Neural progenitor cell (in vitro differentiated cells): ENCODE data around the gene LDB2. TPM values are rescaled to one million over a fixed set of nuclear protein-coding genes. Genes with fewer than 3 reads are reported as not detected.

ENCODE experiments used
- DNase-seq: peaks from one replicate; pipeline ENCODE4 v3.0.0-alpha.2; 2016; ENCODE audit warnings: low spot score
- H2AFZ ChIP-seq: fragments of 200-600 bp; sonication (generic); replicated peaks from 2 replicates; pipeline ENCODE4 v1.6.1; 2016; ENCODE audit warnings: antibody characterized with exemption
- H3F3A ChIP-seq: fragments of 200-600 bp; sonication (generic); 2 replicates; pipeline ENCODE4 v1.6.1; 2016; ENCODE audit warnings: antibody characterized with exemption, low read depth
- H3K27ac ChIP-seq: fragments of 200-600 bp; sonication (generic); 2 replicates; pipeline ENCODE4 v1.5.1; 2016; ENCODE audit warnings: mild to moderate bottlenecking
- H3K27me3 ChIP-seq: fragments of 200-600 bp; sonication (generic); 2 replicates; pipeline ENCODE4 v1.6.1; 2016; ENCODE audit warnings: mild to moderate bottlenecking, moderate library complexity
- H3K36me3 ChIP-seq: fragments of 200-600 bp; sonication (generic); 2 replicates; pipeline ENCODE4 v1.5.1; 2016
- H3K4me1 ChIP-seq: fragments of 200-600 bp; sonication (generic); 2 replicates; pipeline ENCODE4 v1.6.1; 2016; ENCODE audit warnings: mixed run types
- H3K4me2 ChIP-seq: fragments of 200-600 bp; sonication (generic); 2 replicates; pipeline ENCODE4 v1.6.1; 2016
- H3K4me3 ChIP-seq: fragments of 200-600 bp; sonication (generic); 2 replicates; pipeline ENCODE4 v1.5.1; 2016
- H3K79me2 ChIP-seq: fragments of 200-600 bp; sonication (generic); 2 replicates; pipeline ENCODE4 v1.6.1; 2016; ENCODE audit warnings: low read depth
- H3K9ac ChIP-seq: fragments of 200-600 bp; sonication (generic); 2 replicates; pipeline ENCODE4 v1.6.1; 2016
- H3K9me3 ChIP-seq: fragments of 200-600 bp; sonication (generic); 2 replicates; pipeline ENCODE4 v1.5.1; 2016; ENCODE audit warnings: low read depth
- H4K20me1 ChIP-seq: fragments of 200-600 bp; sonication (generic); 2 replicates; pipeline ENCODE4 v1.6.1; 2016; ENCODE audit warnings: low read depth
- H3K27ac Mint-ChIP-seq: 3 replicates; pipeline ENCODE4 v1.8.0; 2021; ENCODE audit warnings: mixed read lengths
- H3K27me3 Mint-ChIP-seq: 2 replicates; pipeline ENCODE4 v1.8.0; 2022; ENCODE audit warnings: low read depth, mild to moderate bottlenecking, inconsistent platforms, moderate library complexity, mixed read lengths; ENCODE audit not compliant: insufficient read depth
- H3K36me3 Mint-ChIP-seq: 3 replicates; pipeline ENCODE4 v1.8.0; 2021; ENCODE audit warnings: mixed read lengths
- H3K4me1 Mint-ChIP-seq: 3 replicates; pipeline ENCODE4 v1.8.0; 2021; ENCODE audit warnings: mixed read lengths
- H3K4me3 Mint-ChIP-seq: 3 replicates; pipeline ENCODE4 v1.8.0; 2021; ENCODE audit warnings: mild to moderate bottlenecking, moderate library complexity, mixed read lengths
- H3K9me3 Mint-ChIP-seq: 3 replicates; pipeline ENCODE4 v1.8.0; 2020; ENCODE audit warnings: mixed read lengths
- EZH2 ChIP-seq: fragments of 200-600 bp; sonication (generic); IDR thresholded peaks from 2 replicates; pipeline ENCODE4 v1.6.1; 2017; ENCODE audit warnings: antibody characterized with exemption, mild to moderate bottlenecking, moderate library complexity
- EZH2phosphoT487 ChIP-seq: fragments of 200-600 bp; sonication (generic); IDR thresholded peaks from 2 replicates; pipeline ENCODE4 v1.6.1; 2017; ENCODE audit warnings: antibody characterized with exemption
- total RNA-seq: library from RNA; depleted of rRNA; stranded (reverse); fragments of >200 nt; gene quantifications from 2 replicates; pipeline ENCODE4 v1.2.3, GENCODE V29; 2015; ENCODE audit warnings: low replicate concordance
- TF ChIP-seq, protein P1 (sequence below): fragments of 200-600 bp; sonication (generic); IDR thresholded peaks from 2 replicates; pipeline ENCODE4 v1.5.1; 2017; ENCODE audit warnings: antibody characterized with exemption, mild to moderate bottlenecking

LDB2 gene
- total RNA-seq, 1 donor from 2014 or later, result 24.3 TPM

DNA sequence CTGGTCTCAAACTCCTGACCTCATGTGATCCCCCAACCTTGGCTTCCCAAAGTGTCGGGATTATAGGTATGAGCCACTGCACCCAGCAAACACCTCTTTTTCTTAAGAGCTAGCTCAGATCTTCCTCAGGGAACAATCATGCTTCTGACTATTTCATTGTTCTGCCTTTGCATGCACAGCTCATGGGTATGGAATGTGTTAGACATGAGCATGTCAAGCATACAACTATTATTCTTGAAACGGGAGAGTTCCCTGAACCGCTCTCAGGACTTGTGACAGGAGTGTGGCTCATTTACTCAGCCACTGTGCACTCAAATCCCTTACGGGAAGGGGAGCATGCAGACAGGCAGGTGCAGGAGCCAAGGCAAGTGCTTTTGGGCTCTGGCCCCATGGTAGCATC, 440.5 kb downstream of the LDB2 start:
- Histone ChIP-seq H3K9me3 (no peaks in the 10 kb centered on the region), H3K9ac (no peak overlapping the region), H3K4me2 (no peak overlapping the region), H2AFZ (no peak overlapping the region), H3K36me3 (no peaks in the 10 kb centered on the region), H4K20me1 (no peaks in the 10 kb centered on the region), H3K4me3 (no peak overlapping the region), H3K79me2 (no peaks in the 10 kb centered on the region), H3K27ac (no peak overlapping the region), H3F3A (no peaks in the 10 kb centered on the region), H3K27me3 (peaks cover 21% of the 10 kb centered on the region), H3K4me1 (no peaks in the 10 kb centered on the region)
- H3K27ac Mint-ChIP-seq, result no peak overlapping the region
- peaks cover 2% of the 10 kb centered on the region for H3K27me3 Mint-ChIP-seq
- H3K4me3 Mint-ChIP-seq, result no peak overlapping the region
- DNase-seq, result no peak
- no peaks in the 10 kb centered on the region for H3K9me3 Mint-ChIP-seq
- H3K4me1 Mint-ChIP-seq, result no peaks in the 10 kb centered on the region
- no peaks in the 10 kb centered on the region for H3K36me3 Mint-ChIP-seq
- no peak for TF ChIP-seq EZH2
- TF ChIP-seq EZH2phosphoT487, result no peak
- TF ChIP-seq, protein P1, sequence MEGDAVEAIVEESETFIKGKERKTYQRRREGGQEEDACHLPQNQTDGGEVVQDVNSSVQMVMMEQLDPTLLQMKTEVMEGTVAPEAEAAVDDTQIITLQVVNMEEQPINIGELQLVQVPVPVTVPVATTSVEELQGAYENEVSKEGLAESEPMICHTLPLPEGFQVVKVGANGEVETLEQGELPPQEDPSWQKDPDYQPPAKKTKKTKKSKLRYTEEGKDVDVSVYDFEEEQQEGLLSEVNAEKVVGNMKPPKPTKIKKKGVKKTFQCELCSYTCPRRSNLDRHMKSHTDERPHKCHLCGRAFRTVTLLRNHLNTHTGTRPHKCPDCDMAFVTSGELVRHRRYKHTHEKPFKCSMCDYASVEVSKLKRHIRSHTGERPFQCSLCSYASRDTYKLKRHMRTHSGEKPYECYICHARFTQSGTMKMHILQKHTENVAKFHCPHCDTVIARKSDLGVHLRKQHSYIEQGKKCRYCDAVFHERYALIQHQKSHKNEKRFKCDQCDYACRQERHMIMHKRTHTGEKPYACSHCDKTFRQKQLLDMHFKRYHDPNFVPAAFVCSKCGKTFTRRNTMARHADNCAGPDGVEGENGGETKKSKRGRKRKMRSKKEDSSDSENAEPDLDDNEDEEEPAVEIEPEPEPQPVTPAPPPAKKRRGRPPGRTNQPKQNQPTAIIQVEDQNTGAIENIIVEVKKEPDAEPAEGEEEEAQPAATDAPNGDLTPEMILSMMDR, result no peak
